Peyer's patch (tissue), 4 donors: ENCODE results near the gene NPBWR2. TPM values are rescaled to one million over a fixed set of nuclear protein-coding genes. Genes with fewer than 3 reads are reported as not detected.
A peak's percentile ranks its signal among the peaks of the same experiment; 100 is the strongest.
"Not testable (repeated sequence)": the region's sequence is repeated elsewhere in the genome, so short reads cannot be mapped to it uniquely, and the experiment has no call there.

Experiments used
- DNase-seq, 3 donors: peaks; one replicate each; pipeline ENCODE4 v3.0.0-alpha.2; 2017 to 2019
- H3K27ac ChIP-seq, 4 donors: fragments of 200-600 bp; sonication (generic); one replicate each; pipeline ENCODE4 v1.5.1; 2016 to 2019
- H3K27me3 ChIP-seq, 2 donors: fragments of 200-600 bp; sonication (generic); one replicate each; pipeline ENCODE4 v1.5.1; 2019
- H3K36me3 ChIP-seq, 3 donors: fragments of 200-600 bp; sonication (generic); one replicate each; pipeline ENCODE4 v1.5.1; 2016 to 2019
- H3K4me1 ChIP-seq, 4 donors: fragments of 200-600 bp; sonication (generic); one replicate each; pipeline ENCODE4 v1.5.1; 2016 to 2019
- H3K4me3 ChIP-seq, 4 donors: fragments of 200-600 bp; sonication (generic); 1 replicate in 3 of 4; 2 replicates in 1 of 4; pipeline ENCODE4 v1.5.1; 2016 to 2019; ENCODE audit warnings: mild to moderate bottlenecking in 1 of 4
- H3K9me3 ChIP-seq, 4 donors: fragments of 200-600 bp; sonication (generic); one replicate each; pipeline ENCODE4 v1.5.1; 2016 to 2019; ENCODE audit warnings: mild to moderate bottlenecking in 1 of 4
- CTCF ChIP-seq, 6 experiments: fragments of 450-650 bp in 4 of 6; fragments of 200-600 bp in 2 of 6; sonication (generic) in 1 of 6; IDR thresholded peaks; one replicate each; pipeline ENCODE4 v1.5.1; 2017 to 2019; ENCODE audit warnings: antibody characterized with exemption in 6 of 6, mild to moderate bottlenecking in 3 of 6, moderate library complexity in 1 of 6
- POLR2A ChIP-seq, 2 donors: fragments of 450-650 bp; IDR thresholded peaks; one replicate each; pipeline ENCODE4 v1.5.1; 2017; ENCODE audit warnings: antibody characterized with exemption in 2 of 2, mild to moderate bottlenecking in 2 of 2, moderate library complexity in 2 of 2
- total RNA-seq, 4 donors: library from RNA; depleted of rRNA; stranded (reverse); fragments of >200 nt; gene quantifications; one replicate each; pipeline ENCODE4 v1.1.0, GENCODE V29; 2016

Gene NPBWR2
- total RNA-seq, 4 donors from 2014 or later: not detected

- H3K27me3 ChIP-seq: no peaks in the 10 kb centered on the region
- H3K4me1 ChIP-seq: no peaks in the 10 kb centered on the region
- no peak overlapping the region for H3K4me3 ChIP-seq
- no peaks in the 10 kb centered on the region for H3K36me3 ChIP-seq
- TF ChIP-seq CTCF (IDR thresholded peaks at IDR 0.05) (no peak), POLR2A (IDR thresholded peaks at IDR 0.05) (no peak)
- peak in 1 of 3 donors; percentile 21 for DNase-seq
- H3K27ac ChIP-seq: no peak overlapping the region
- H3K9me3 ChIP-seq: peaks cover 0 to 9% (median under 1%) of the 10 kb centered on the region in 4 donors
Measured at GRCh38 chr20:64140061-64140931, 32.9 kb upstream of the NPBWR2 start.

GRCh38 chr20:64139199-64140060 is 32.1 kb upstream of the NPBWR2 start:
- no peak for TF ChIP-seq POLR2A (IDR thresholded peaks at IDR 0.05)
- no peak for TF ChIP-seq CTCF (IDR thresholded peaks at IDR 0.05)
- Histone ChIP-seq H3K27me3 (no peaks in the 10 kb centered on the region), H3K36me3 (no peaks in the 10 kb centered on the region), H3K4me1 (no peaks in the 10 kb centered on the region), H3K9me3 (no peaks in the 10 kb centered on the region), H3K27ac (no peak overlapping the region), H3K4me3 (no peak overlapping the region)
- DNase-seq: peak in 1 of 3 donors; percentile 29

- DNase-seq: peak in 1 of 3 donors; percentile 28
- no peaks in the 10 kb centered on the region for H3K27me3 ChIP-seq
Measured at GRCh38 chr20:64138276-64138815, 31.0 kb upstream of the NPBWR2 start.

GRCh38 chr20:64137598-64138031 is 30.2 kb upstream of the NPBWR2 start:
- no peaks in the 10 kb centered on the region for H3K36me3 ChIP-seq
- TF ChIP-seq CTCF (IDR thresholded peaks at IDR 0.05): no peak
- no peak for TF ChIP-seq POLR2A (IDR thresholded peaks at IDR 0.05)

More at GRCh38 chr20:64138276-64138815, 31.0 kb upstream of the NPBWR2 start:
- H3K27ac ChIP-seq: no peak overlapping the region
- TF ChIP-seq POLR2A (IDR thresholded peaks at IDR 0.05) (no peak), CTCF (IDR thresholded peaks at IDR 0.05) (no peak)
- H3K4me1 ChIP-seq: no peaks in the 10 kb centered on the region
- H3K36me3 ChIP-seq: no peaks in the 10 kb centered on the region
- H3K4me3 ChIP-seq: no peak overlapping the region
- no peaks in the 10 kb centered on the region for H3K9me3 ChIP-seq

GRCh38 chr20:64136004-64136710 is 28.8 kb upstream of the NPBWR2 start:
- Histone ChIP-seq H3K4me1 (no peaks in the 10 kb centered on the region), H3K9me3 (no peaks in the 10 kb centered on the region), H3K4me3 (no peak overlapping the region), H3K27ac (no peak overlapping the region), H3K36me3 (no peaks in the 10 kb centered on the region), H3K27me3 (no peaks in the 10 kb centered on the region)
- TF ChIP-seq POLR2A (IDR thresholded peaks at IDR 0.05) (no peak), CTCF (IDR thresholded peaks at IDR 0.05) (no peak)
- no peak for DNase-seq

More at GRCh38 chr20:64137598-64138031, 30.2 kb upstream of the NPBWR2 start:
- Histone ChIP-seq H3K9me3 (no peaks in the 10 kb centered on the region), H3K4me3 (no peak overlapping the region), H3K4me1 (no peaks in the 10 kb centered on the region), H3K27me3 (no peaks in the 10 kb centered on the region), H3K27ac (no peak overlapping the region)
- DNase-seq: no peak

GRCh38 chr20:64134744-64135143 is 27.4 kb upstream of the NPBWR2 start:
- not testable (repeated sequence) for H3K27ac ChIP-seq, H3K27me3 ChIP-seq, H3K4me3 ChIP-seq, H3K4me1 ChIP-seq, DNase-seq, H3K36me3 ChIP-seq, H3K9me3 ChIP-seq
